ENCODE data around the gene TEDC1. TPM values are rescaled to one million over a fixed set of nuclear protein-coding genes. Genes with fewer than 3 reads are reported as not detected.
A peak's percentile ranks its signal among the peaks of the same experiment; 100 is the strongest.

TEDC1 gene
- total and polyA plus RNA-seq, 2 donors from 2014 or later, result 6.9 to 13.2 TPM

- DNase-seq (peak in 1 of 5 donors; percentile 9), FAIRE-seq (no peak)
- intact Hi-C loops (cut with DNase I), result no loop called here
- no peak overlapping the region for H3K4me3 ChIP-seq (ENCODE audit: low read length in 3 of 3)
- H3K36me3 ChIP-seq (ENCODE audit: control insufficient read depth in 2 of 3, insufficient read depth in 3 of 3, low read length in 3 of 3), result no peaks in the 10 kb centered on the region
- H3K9me3 ChIP-seq (ENCODE audit: control insufficient read depth in 2 of 3, insufficient read depth in 1 of 3, low read length in 3 of 3), result no peaks in the 10 kb centered on the region
- H3K4me1 ChIP-seq (ENCODE audit: control insufficient read depth in 2 of 3, insufficient read depth in 2 of 3, low read depth in 1 of 3, low read length in 3 of 3), result no peaks in the 10 kb centered on the region
- no peak for TF ChIP-seq CTCF (IDR thresholded peaks at IDR 0.05; ENCODE audit: borderline replicate concordance, extremely low read depth, insufficient read depth)
- H3K27me3 ChIP-seq (ENCODE audit: control insufficient read depth, insufficient read depth, low read length), result no peaks in the 10 kb centered on the region
- no peak overlapping the region for H3K27ac ChIP-seq (ENCODE audit: low read depth in 2 of 2, low read length in 2 of 2)
- no peak overlapping the region for H3K9ac ChIP-seq (ENCODE audit: low read length in 3 of 3)
These were observed 29.1 kb downstream of the TEDC1 start for GRCh38 chr14:105519946-105520698.

- no peaks in the 10 kb centered on the region for H3K27me3 ChIP-seq (ENCODE audit: control insufficient read depth, insufficient read depth, low read length)
- H3K4me1 ChIP-seq (ENCODE audit: control insufficient read depth in 2 of 3, insufficient read depth in 2 of 3, low read depth in 1 of 3, low read length in 3 of 3), result peaks cover 0 to 15% (median 0%) of the 10 kb centered on the region in 3 donors
- H3K9me3 ChIP-seq (ENCODE audit: control insufficient read depth in 2 of 3, insufficient read depth in 1 of 3, low read length in 3 of 3), result no peaks in the 10 kb centered on the region
- H3K27ac ChIP-seq (ENCODE audit: low read depth in 2 of 2, low read length in 2 of 2), result no peak overlapping the region
- no peak overlapping the region for H3K4me3 ChIP-seq (ENCODE audit: low read length in 3 of 3)
- DNase-seq (peak in 2 of 5 donors; percentile 23 to 35), FAIRE-seq (no peak)
- H3K36me3 ChIP-seq (ENCODE audit: control insufficient read depth in 2 of 3, insufficient read depth in 3 of 3, low read length in 3 of 3), result no peaks in the 10 kb centered on the region
- no peak for TF ChIP-seq CTCF (IDR thresholded peaks at IDR 0.05; ENCODE audit: borderline replicate concordance, extremely low read depth, insufficient read depth)
- intact Hi-C loops (cut with DNase I), result no loop called here
- no peak overlapping the region for H3K9ac ChIP-seq (ENCODE audit: low read length in 3 of 3)
These were observed 34.3 kb downstream of the TEDC1 start for GRCh38 chr14:105525326-105525725.

GRCh38 chr14:105525861-105526775, 35.1 kb downstream of the TEDC1 start, which contains the start of gene TMEM121:
Gene TMEM121, plus strand, starts transcription at chr14:105526583. Its CDS starts 2,252 bp downstream, at chr14:105528835.
- no peak for FAIRE-seq
- Histone ChIP-seq H3K27me3 (ENCODE audit: control insufficient read depth, insufficient read depth, low read length) (no peaks in the 10 kb centered on the region), H3K4me3 (ENCODE audit: low read length in 3 of 3) (peak within 1 kb of the TSS in 2 of 3 donors; percentile 18 to 46), H3K9ac (ENCODE audit: low read length in 3 of 3) (peak within 1 kb of the TSS in 1 of 3 donors; percentile 3), H3K27ac (ENCODE audit: low read depth in 2 of 2, low read length in 2 of 2) (peak within 1 kb of the TSS in 1 of 2 donors; percentile 32), H3K9me3 (ENCODE audit: control insufficient read depth in 2 of 3, insufficient read depth in 1 of 3, low read length in 3 of 3) (no peaks in the 10 kb centered on the region), H3K36me3 (ENCODE audit: control insufficient read depth in 2 of 3, insufficient read depth in 3 of 3, low read length in 3 of 3) (no peaks in the 10 kb centered on the region), H3K4me1 (ENCODE audit: control insufficient read depth in 2 of 3, insufficient read depth in 2 of 3, low read depth in 1 of 3, low read length in 3 of 3) (peaks cover 0 to 15% (median 0%) of the 10 kb centered on the region in 3 donors)
- DNase-seq, result peak; percentile 45 to 80 (median 54)
- intact Hi-C loops (cut with DNase I), result no loop called here
- no peak for TF ChIP-seq CTCF (IDR thresholded peaks at IDR 0.05; ENCODE audit: borderline replicate concordance, extremely low read depth, insufficient read depth)

Measured in kidney (tissue), 14 donors.